Right lobe of liver (tissue), 4 donors: ENCODE measurements around the gene POC1B.

Source experiments
- CTCF ChIP-seq, 4 donors: fragments of 200-600 bp in 3 of 4; fragments of 450-650 bp in 1 of 4; IDR thresholded peaks; one replicate each; pipeline versions ENCODE4 v1.5.1 to v1.8.0; 2016 to 2022; ENCODE audit warnings: antibody characterized with exemption in 4 of 4, mild to moderate bottlenecking in 2 of 4
- POLR2A ChIP-seq: fragments of 450-650 bp; IDR thresholded peaks from one replicate; pipeline ENCODE4 v1.6.1; 2017; ENCODE audit warnings: antibody characterized with exemption, mild to moderate bottlenecking
- donor health status: DM: no; HTN: no; CAD: no.
- donor health status: DM: no; HTN: no; CAD: no.
- donor health status: DM: no; HTN: yes; CAD: no.

GRCh38 chr12:89479982-89480381 lies 45.9 kb downstream of the POC1B start:
- TF ChIP-seq POLR2A (no peak), CTCF (IDR thresholded peaks at IDR 0.05) (no peak)
